Nephron (organoid): ENCODE results near the gene CAPN13.

Source experiments
- H3K27ac Mint-ChIP-seq, 3 experiments: 2 replicates each; pipeline ENCODE4 v1.8.0; 2020; ENCODE audit warnings: mixed read lengths in 3 of 3, mild to moderate bottlenecking in 2 of 3, moderate library complexity in 1 of 3
- H3K27me3 Mint-ChIP-seq: 2 replicates; pipeline ENCODE4 v1.8.0; 2021; ENCODE audit warnings: low read depth, mild to moderate bottlenecking, moderate library complexity, mixed read lengths
- H3K36me3 Mint-ChIP-seq: 2 replicates; pipeline ENCODE4 v1.8.0; 2020; ENCODE audit warnings: low read depth, mixed read lengths
- H3K4me1 Mint-ChIP-seq: 2 replicates; pipeline ENCODE4 v1.8.0; 2020; ENCODE audit warnings: mixed read lengths
- H3K4me3 Mint-ChIP-seq, 3 experiments: 2 replicates each; pipeline ENCODE4 v1.8.0; 2020; ENCODE audit warnings: mild to moderate bottlenecking in 3 of 3, mixed read lengths in 3 of 3, moderate library complexity in 2 of 3
- H3K9me3 Mint-ChIP-seq: 2 replicates; pipeline ENCODE4 v1.8.0; 2020; ENCODE audit warnings: mixed read lengths
- TF ChIP-seq, protein P1 (sequence below), 3 experiments: fragments of 200-600 bp; sonication (generic); IDR thresholded peaks; one replicate each; pipeline ENCODE4 v1.5.0; 2021; ENCODE audit warnings: antibody characterized with exemption in 3 of 3; ENCODE audit not compliant: unreplicated experiment in 3 of 3

The CAPN13 gene

DNA sequence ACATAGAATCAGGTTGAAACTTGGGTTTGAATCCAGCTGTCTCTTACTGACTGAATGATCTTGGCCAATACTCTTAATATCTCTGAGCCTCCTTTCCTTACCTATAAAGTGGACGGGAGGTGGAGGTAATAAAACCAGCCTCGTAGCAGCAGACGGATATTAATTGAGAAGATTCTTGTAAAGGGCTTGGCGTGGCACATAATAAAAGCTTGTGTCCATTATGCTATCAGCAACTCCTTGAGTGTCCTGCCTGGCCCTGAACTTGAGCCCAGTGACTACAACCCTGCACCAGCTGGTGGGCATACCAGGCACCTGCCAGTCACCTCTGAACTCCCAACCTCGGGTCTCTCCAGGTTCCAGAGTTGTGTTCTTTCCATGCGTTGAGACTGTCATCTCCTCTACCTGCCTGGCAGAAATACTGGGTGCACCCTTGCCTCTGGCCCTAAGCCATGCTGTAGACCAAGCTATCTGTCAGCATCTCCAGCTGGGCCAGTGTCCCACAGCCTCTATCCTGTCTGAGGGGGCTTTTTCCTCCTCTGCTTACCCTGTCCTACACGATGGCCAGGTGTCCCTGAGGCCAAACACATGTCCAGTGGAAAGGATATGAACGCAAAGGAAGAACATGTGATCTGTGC lies 9.7 kb downstream of the CAPN13 start:
- H3K9me3 Mint-ChIP-seq, result no peaks in the 10 kb centered on the region
- H3K27ac Mint-ChIP-seq, result no peak overlapping the region
- H3K4me1 Mint-ChIP-seq, result peaks cover 22% of the 10 kb centered on the region
- H3K4me3 Mint-ChIP-seq, result no peak overlapping the region
- peaks cover 14% of the 10 kb centered on the region for H3K27me3 Mint-ChIP-seq
- TF ChIP-seq, protein P1, sequence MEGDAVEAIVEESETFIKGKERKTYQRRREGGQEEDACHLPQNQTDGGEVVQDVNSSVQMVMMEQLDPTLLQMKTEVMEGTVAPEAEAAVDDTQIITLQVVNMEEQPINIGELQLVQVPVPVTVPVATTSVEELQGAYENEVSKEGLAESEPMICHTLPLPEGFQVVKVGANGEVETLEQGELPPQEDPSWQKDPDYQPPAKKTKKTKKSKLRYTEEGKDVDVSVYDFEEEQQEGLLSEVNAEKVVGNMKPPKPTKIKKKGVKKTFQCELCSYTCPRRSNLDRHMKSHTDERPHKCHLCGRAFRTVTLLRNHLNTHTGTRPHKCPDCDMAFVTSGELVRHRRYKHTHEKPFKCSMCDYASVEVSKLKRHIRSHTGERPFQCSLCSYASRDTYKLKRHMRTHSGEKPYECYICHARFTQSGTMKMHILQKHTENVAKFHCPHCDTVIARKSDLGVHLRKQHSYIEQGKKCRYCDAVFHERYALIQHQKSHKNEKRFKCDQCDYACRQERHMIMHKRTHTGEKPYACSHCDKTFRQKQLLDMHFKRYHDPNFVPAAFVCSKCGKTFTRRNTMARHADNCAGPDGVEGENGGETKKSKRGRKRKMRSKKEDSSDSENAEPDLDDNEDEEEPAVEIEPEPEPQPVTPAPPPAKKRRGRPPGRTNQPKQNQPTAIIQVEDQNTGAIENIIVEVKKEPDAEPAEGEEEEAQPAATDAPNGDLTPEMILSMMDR (IDR thresholded peaks at IDR 0.05; ENCODE audit: unreplicated experiment in 3 of 3), result no peak
- no peaks in the 10 kb centered on the region for H3K36me3 Mint-ChIP-seq

DNA sequence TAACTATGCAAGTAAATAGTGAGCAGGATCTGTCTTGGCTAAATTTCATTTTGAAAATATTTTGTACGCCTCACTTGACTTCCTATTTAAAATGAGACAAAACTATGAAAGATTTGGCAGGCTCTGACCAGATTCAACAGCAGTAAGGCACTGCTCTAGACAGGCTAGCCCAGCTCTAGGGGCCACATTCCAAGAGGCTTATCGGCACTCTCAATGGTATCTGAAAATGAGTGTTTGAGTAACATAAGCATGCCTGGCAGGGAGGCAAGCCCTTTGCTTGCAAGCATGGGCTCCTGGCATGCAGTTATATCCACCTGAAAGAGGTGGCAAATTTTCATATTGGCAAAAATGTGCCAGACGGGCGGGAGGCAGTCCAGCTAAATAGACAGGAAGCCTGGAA lies 10.5 kb downstream of the CAPN13 start:
- H3K36me3 Mint-ChIP-seq, result no peaks in the 10 kb centered on the region
- no peaks in the 10 kb centered on the region for H3K9me3 Mint-ChIP-seq
- TF ChIP-seq, protein P1 (IDR thresholded peaks at IDR 0.05; ENCODE audit: unreplicated experiment in 3 of 3), result no peak
- peaks cover 22% of the 10 kb centered on the region for H3K4me1 Mint-ChIP-seq
- H3K4me3 Mint-ChIP-seq, result no peak overlapping the region
- H3K27ac Mint-ChIP-seq, result no peak overlapping the region
- peaks cover 14% of the 10 kb centered on the region for H3K27me3 Mint-ChIP-seq

DNA sequence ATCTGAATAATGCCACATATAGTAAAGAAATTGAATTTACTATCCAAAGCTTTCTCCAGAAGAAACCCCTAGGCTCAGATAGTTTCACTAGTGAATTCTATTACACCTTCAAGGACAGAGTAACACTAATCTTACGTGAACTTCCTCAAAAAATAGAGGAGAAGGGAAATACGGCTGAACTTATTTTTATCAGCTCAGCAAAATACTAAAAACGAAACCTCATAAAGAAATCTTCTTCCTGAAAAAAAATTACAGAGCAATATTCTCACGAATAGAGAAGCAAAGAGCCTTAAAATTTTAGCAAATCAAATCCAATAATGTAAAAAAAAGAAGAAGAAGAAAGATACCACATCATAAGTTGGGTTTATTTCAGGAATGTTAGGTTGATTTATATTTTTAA lies 14.7 kb downstream of the CAPN13 start:
- TF ChIP-seq, protein P1 (IDR thresholded peaks at IDR 0.05; ENCODE audit: unreplicated experiment in 3 of 3), result no peak
- Mint-ChIP-seq H3K4me1 (peaks cover 12% of the 10 kb centered on the region), H3K36me3 (no peaks in the 10 kb centered on the region), H3K9me3 (no peaks in the 10 kb centered on the region), H3K27me3 (peaks cover 3% of the 10 kb centered on the region), H3K4me3 (no peak overlapping the region), H3K27ac (no peak overlapping the region)

DNA sequence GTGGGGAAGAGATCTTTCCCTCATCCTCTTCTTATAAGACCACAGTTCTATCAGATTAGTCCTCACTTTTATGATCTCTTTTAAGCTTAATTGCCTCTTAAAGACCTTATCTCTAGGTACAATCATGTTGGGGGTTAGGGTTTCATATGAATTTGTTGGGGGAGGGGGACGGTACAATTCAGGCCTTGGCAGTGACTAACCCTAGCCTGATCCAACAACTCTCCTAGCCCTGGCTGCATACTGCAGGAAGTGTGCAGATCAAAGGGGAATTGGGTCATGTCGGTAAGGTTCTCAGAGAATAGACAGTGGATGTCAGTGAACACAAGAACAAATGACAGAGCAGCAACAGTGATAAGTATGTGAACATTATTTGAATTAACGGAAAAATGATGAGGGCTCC lies 16.4 kb downstream of the CAPN13 start:
- Mint-ChIP-seq H3K27me3 (peaks cover 16% of the 10 kb centered on the region), H3K4me3 (no peak overlapping the region), H3K4me1 (no peaks in the 10 kb centered on the region), H3K9me3 (no peaks in the 10 kb centered on the region), H3K36me3 (no peaks in the 10 kb centered on the region), H3K27ac (no peak overlapping the region)
- TF ChIP-seq, protein P1 (IDR thresholded peaks at IDR 0.05; ENCODE audit: unreplicated experiment in 3 of 3), result no peak

DNA sequence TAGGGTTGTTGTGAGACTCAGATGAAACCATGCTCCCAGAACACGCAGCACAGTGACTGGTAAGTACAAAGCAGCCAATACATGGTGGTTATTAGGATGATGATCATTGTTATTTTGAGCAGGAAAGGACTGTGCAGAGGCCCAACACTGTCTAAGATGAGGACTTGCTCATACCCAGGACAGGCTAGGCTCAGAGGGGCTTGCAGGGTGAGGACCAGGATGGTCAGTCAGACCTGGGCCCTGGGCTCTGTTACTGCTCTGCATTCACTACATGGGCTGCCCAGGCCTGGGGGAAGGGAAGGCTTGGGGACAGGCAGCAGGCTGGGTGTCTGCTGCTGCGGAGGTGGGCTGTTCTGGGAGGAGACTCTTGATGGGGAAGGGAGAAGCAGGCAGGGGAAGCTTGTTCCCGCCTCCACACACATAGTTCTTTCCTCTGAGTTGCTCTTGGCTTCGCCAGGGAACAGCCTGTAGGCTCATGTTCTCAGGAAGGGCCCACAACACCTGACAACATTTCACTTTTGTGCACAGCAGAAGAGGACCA lies 17.5 kb downstream of the CAPN13 start:
- H3K4me3 Mint-ChIP-seq, result no peak overlapping the region
- H3K9me3 Mint-ChIP-seq, result no peaks in the 10 kb centered on the region
- H3K36me3 Mint-ChIP-seq, result no peaks in the 10 kb centered on the region
- H3K4me1 Mint-ChIP-seq, result no peaks in the 10 kb centered on the region
- TF ChIP-seq, protein P1 (IDR thresholded peaks at IDR 0.05; ENCODE audit: unreplicated experiment in 3 of 3), result no peak
- H3K27me3 Mint-ChIP-seq, result peaks cover 23% of the 10 kb centered on the region
- H3K27ac Mint-ChIP-seq, result no peak overlapping the region
